Hippocampal formation (tissue), 2 donors: ENCODE data around the gene CACNB4.
"Not testable (repeated sequence)": the region's sequence is repeated elsewhere in the genome, so short reads cannot be mapped to it uniquely, and the experiment has no call there.

Experiments
- DNase-seq, 2 donors: peaks; one replicate each; lab custom pipeline; 2025; lab: John Stamatoyannopoulos, UW

The CACNB4 gene

DNA sequence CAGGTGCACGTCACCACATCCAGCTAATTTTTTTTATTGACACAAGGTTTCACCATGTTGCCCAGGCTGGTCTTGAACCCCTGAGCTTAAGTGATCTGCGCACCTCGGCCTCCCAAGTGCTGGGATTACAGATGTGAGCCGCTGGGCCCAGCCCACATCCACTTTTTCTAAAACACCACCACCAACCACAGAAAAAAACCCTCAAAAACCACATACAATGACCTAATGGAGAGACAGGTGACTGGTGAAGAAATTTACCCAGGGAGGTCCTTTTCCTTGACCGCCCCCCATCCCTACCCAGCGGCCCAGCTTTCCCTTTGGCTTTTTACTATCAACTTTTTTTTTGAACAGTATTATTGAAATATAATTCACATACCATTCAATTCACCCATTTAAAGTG, 47.9 kb downstream of the CACNB4 start:
- DNase-seq: no peak

DNA sequence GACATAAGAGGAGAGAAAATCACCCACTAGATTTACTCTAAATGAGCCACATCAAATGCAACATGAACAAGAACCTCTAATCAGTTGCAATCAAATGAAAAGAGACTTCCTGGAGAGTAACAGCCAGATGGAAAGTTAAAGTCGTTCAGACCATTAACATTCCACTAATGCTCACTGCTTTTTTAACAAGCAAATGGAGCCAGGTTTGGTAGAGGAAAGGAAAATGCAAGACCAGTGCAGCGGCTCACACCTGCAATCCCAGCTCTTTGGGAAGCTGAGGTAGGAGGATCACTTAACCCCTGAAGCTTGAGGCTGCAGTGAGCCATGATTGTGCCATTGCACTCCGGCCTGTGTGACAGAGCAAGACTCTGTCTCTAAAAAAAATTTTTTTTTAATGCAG, 48.5 kb downstream of the CACNB4 start:
- DNase-seq: no peak

DNA sequence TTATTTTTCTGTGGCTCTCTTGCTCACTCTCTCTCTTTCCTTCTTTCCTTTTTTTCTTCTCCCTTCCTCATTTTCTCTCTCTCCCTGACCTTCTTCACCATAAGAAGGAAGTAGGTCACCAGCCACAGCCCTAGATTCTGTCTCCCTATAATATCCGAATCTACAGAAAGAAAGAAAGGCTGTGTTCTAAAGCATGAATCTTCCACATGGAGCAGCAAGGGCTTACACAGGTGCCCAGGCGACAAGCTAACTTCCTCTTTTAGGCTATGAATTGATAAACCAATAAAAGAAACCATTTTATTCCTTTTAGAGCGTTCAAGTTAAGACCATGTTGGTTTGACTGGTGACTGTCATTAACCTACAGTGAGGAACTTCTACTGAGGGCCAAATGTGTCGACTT, 49.3 kb downstream of the CACNB4 start:
- no peak for DNase-seq

DNA sequence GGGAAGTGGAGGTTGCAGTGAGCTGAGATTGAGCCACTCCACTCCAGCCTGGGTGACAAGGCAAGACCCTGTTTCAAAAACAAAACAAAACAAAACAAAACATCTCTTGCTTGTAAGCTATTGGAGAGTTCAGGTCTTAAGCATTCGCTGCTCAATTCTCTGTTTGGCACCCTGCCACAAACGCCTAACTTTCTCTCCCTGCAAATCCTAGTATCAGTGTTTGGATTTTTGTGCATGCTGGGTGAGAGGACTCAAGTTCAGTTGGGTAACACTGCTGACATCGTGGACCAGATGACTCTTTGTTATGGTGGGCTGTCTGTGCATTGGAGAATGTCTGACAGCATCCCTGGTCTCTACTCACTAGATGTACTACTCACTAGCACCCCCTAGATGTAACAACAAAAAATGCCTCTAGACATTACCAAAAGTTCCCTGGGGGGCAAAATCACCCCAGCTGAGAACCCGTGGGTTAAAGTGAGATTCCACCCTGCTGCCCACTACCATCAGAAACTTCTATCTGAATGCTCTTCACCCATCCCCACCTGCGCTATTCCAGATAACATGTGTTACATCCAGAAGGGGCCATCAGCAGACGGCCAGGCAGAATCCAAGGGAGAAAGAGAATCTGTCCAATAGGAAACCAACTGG, 50.9 kb downstream of the CACNB4 start:
- no peak for DNase-seq

DNA sequence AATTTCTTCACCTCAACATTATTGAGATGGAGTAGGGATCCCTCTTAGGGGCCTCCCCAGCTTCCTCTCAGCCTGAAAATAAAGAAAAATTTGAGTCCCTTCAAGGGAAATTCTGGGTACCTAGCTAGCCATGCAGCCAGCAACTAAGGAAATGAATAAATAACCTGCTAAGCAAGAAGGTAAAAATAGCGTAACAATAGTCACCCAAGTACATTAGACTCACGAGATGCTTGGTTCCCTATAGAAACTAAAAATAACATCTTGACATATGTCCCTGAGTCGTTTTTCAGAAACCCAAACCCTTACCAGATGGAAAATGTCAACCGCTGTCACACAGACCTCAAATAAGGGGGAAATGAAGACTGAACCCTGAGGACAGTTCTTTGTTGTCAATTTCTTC, 51.9 kb downstream of the CACNB4 start:
- no peak for DNase-seq

DNA sequence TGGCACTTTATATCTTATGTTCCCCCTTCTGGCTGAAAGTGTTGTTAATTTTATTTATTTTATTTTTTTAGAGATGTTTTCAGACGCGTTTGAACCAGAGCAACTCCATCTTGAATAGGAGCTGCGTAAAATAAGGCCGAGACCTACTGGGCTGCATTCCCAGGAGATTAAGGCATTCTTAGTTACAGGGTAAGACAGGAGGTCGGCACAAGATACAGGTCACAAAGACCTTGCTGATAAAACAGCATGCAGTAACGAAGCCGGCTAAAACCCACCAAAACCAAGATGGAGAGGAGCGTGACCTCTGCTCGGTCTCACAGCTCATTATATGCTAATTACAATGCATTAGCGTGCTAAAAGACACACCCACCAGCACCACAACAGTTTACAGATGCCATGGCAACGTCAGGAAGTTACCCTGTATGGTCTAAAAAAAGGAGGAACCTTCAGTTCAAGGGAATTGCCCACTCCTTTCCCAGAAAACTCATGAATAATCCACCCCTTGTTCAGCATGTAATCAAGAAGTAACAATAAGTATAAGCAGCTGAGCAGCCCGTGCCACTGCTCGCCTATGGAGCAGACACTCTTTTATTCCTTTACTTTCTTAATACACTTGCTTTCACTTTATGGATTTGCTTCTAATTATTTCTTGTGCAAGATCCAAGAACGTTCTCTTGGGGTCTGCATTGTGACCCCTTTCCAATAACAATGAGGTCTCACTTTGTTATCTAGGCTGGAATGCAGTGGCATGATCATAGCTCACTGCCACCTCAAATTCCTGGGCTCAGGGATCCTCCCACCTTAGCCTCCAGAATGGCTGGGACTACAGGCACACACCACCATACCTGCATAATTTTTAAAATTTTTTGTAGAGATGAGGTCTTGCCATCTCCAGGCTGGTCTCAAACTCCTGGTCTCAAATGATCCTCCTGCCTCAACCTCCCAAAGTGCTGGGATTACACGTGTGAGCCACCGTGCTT, 55.9 kb downstream of the CACNB4 start:
- no peak for DNase-seq

DNA sequence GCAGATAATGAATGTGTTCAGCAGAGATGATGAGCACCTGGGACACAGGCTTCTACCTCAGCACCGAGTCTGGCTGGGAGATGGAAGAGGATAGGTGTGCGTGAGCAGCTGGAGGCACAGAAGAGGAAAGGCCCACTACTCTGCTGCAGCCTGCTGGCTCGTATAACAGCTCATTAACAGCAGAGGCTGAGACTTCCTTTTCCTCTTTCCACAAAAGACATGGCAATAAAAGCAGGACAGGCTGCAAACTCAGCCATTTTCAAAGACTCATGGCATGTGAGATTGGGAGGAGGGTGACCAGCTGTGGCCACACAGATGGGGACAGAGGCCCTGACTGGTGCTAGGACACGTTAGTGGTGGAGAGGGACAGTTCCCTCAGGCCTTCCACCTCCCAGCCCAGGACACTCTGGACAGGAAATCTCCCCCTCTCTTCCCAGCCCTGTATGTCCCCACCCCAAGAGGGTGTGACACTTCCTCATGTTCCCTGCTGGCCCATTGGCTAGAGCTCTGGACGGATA, 60.3 kb downstream of the CACNB4 start:
- DNase-seq: no peak

DNA sequence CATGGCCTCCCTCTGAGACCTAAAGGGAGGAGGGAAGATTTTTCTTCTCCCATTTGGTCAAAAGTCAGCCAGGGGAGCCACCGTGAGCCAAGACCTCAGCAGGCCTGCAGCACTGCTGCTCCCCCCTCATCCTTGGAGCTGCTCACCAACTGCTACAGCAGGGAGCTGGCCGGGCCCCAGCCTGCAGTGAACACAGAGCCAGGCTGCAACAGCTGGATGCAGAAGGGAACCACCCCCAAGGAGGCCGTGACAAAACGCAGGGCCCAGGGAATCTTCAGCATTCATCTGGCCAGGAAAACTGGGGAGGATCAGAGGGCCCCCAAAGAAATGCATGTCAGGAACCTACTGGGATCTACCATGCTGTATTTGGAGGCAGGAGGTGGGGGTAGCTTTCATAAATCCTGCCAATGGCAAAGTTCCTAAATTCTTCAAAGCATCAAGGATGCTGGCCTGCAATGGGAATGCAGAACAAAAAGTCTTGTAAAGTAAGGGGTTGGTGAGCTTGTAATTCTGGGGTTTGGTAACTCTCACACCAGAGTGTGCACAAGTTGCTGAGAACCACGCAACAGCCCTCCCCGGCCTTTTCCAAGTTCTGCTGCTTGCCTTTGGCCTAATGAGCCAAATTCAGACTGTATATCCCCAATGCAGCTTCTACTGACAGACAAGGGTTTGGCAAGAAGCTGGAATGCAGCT, 61.0 kb downstream of the CACNB4 start:
- no peak for DNase-seq

DNA sequence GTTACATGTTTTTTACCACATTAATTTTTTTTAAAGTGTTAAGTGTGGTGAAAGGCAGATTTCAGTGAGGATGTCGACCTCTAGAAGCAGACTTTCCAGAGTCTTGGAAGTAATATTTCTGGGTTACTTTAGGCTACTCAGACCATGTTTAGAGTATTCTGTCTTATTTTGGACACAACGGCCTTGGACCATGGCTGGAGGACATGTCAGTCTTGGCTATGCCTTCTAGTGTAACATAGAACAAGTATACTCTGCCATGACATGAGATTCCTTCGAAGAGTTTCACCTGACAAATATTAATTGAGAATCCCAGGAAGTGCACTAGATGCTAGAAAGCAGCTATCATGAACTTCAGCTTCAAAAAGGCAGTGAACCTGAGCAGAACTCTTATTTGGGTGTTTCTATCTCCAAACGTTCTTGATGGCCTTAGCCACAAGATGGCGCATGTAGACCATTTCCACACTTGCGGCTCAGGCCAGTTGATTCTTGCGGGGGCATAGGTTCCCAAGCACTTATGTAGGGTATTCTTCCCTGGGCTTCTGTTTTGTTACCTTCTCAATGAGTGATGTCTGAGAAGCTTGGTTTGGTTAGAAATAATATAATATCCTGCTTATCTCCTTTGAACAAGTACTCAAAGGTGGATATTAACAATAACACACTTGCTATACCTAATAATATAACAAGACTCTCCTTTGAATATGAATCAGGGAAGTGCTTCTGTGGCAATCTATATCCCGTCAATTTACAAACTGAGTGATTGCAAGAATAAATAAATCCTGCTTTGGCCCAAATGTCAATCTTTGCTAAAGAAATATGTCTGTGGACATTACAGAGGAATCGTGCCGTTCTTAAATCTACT, 62.0 kb downstream of the CACNB4 start:
- peak; percentile 48 to 70 for DNase-seq

DNA sequence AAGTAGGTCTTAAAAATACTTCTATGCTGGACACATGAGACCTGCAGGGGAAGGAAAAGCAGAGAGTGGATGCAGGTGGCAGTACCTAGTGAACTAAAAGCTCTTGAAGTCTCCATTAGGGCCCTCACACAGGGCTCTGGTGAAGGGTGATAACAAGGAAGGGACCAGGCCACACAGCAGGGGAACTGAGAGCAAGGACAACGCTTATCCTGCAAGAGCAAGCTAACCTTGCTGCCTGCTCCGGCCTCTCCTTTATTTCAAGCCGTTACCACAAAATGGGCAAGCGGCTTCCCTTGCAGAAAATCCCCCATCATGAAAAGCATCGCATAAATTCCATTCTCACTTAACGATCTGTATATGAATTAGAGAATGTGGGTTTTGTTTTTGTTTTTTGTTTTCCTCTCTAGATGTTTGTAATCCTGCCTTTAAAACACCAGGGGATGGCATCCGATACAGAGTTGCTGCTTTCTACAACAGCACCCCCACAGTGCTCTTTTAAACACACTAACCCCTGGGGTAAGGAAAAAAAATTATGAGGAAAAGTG, 64.5 kb downstream of the CACNB4 start:
- DNase-seq: no peak

DNA sequence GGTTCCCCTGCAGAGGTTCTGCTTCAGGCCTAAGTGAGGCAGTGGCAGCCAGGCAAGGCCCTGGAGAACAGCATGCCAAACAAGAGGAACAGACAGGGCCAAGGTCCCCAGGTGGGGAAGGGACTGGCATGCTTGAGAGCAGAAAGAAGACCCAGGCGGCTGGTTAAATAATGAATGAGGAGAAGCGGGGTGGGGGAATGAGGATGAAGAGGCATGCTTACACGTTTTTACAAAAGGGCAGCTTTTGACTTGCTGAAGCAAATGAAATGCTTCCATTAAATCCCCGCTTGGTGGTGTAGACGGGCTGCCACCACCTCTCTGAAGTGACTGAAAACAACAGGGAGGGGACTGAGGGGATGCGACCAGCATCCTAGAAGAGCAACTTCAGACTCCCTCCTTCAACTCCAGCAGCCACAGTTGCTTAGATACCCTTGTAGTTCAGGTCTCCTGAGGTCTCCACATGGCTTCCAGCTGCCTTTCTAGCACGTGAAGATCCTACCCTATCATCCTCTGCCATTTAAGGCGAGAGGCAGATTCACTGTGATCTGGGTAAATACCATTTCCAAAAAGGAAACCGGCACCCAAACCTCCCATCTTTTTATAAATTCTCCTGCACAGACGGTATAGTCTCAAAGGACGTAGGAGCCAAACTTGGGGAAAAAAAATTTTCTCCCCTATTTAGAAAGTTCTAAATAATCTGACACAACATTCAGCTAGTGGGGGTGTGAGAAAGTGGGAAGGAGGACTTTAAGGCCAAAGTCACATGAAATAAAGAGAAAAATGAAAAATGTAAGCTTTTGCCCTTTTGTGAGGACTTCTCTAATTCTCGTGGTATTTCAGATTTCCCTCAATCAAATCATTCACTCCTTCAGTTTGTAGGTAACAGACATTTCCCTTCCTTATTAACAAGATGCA, 65.6 kb downstream of the CACNB4 start:
- no peak for DNase-seq

DNA sequence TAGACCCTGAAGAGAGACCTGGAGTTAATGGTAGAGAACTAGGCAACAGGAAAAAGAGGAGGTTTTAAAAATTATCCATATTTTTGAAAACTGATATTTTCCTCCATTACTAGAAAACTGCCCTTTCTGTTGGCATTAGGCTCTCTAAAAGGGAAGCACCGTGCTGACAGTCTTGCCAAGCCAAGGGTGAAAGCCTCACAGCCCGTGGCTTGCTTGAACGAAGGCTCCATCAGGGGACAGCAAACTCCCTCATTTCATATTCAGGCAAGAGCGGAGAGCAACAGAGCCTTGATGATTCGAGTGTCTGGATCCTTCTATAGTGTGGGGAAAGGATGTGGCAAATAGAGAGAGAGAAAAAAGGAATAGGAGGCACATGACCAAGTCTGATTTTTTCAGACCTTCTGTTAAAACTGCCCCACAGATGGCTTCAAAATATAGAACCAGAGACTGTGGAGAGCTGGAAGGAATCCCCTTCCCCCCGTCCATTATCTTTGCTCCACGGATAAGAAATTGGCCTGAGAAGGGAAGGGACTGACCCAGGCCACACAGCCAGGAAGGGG, 67.0 kb downstream of the CACNB4 start:
- no peak for DNase-seq

DNA sequence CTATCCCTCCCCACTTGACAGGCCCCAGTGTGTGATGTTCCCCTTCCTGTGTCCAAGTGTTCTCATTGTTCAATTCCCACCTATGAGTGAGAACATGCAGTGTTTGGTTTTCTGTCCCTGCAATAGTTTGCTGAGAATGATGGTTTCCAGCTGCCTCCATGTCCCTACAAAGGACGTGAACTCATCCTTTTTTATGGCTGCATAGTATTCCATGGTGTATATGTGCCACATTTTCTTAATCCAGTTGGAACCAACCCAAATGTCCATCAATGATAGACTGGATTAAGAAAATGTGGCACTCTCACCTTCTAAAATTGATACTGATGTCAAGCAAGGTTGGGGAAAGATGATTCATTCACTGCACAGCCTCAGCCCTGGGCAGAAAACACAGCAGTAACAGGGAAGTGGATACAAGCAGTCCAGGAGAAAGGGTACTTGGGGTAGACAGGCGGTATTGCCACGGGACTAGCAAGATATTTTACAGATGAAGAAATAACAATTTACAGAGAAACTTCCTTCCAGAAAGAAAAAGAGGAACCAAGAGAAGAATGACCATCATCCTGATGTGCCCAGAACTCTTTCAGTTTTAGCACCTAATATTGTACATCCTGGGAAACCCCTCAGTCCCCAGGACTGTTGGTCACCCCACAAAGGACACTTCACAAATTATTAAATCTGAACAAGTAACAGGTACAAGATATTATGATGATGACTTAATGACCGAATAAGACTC, 68.1 kb downstream of the CACNB4 start:
- DNase-seq: not testable (repeated sequence)

DNA sequence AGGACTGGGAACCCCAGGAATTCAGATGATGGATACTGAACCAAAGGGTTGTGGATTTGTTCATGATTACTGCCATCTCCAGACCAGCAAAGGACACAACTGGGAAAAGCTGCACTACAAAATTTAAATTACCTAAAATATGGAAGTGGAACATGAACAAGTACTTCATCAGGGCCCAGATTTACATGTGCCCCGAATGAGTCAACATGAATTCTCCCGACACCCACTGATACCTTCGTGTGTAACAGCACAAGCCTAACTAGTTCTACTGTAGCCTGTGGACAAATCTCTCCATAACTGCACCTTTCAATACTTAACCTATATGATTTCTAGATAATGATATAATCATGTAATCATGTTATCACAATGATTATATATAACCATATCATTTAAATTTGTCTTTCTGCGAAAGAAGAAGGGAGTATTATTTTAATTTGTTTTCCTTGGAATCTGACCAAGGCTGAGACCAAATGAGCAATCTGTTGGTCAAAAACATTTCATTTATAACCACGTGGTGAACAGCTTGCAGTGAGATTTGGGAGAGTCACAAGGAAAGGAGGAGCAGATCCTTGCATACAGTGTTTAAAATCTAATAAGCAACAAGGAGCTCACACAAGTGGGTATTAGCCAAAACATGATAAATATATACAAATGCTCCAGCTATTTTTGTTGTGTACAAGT, 70.5 kb downstream of the CACNB4 start:
- DNase-seq: no peak

DNA sequence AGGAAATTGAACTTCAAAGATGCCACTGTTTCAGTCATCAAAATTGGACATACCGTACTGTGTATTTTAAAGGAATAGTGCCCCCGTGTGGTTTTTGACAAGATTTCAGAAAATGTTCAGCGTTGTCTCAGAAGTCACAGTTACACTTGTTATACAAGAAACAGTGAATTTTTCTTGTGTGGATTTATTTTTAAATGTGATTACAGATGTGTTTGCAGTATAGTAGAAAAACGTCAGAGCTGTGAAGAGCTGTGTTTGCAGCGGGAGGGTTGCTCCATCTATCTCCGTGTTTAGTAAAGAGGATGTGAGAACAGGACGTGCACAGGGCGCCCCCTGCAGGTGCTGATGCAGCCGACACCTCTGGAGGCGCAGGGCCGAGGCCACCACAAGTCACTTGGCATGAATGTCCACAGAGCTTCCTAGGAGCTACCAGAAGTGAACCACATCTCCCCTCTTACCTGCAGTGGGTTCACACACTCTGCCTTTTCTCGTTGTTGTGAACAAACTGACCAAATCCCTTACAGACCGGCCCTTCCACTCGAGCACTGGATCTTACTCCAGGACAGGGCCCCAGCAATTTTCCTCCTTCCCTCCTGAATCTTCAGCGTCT, 73.1 kb downstream of the CACNB4 start:
- peak; percentile 79 to 83 for DNase-seq

DNA sequence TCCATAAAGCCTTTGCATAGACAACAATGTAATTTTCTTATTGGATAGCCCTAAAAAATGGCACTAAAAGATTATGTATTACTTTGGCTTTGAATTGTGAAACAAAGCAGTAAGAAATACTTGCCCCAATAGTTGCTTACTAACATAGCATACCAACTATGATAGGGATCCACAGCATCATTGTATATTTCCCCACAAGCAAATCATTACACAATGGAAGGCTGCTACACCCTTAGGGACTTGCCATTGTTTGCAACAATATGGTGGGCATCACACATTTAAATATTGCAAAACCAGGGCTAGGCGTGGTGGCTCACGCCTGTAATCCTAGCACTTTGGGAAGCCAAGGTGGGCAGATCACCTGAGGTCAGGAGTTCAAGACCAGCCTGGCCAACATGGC, 74.4 kb downstream of the CACNB4 start:
- DNase-seq: no peak

DNA sequence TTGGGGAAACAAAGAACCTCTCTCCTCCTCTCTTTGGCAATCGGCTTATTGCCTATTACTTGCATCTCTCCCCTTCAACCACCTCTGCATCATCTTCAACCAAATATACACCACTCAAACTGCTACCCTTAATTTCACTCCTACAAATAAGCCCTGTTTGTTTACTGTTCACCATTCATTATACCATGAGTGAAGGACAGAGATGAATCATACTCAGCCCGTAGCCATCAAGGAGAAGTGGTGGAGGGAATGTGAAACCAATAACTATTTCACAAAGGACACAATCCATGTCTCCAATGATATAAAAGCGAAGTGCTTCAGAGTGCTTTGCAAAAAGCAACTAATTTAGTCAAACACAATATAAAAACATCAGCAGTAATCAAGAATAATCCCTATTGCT, 76.8 kb downstream of the CACNB4 start:
- DNase-seq: no peak

DNA sequence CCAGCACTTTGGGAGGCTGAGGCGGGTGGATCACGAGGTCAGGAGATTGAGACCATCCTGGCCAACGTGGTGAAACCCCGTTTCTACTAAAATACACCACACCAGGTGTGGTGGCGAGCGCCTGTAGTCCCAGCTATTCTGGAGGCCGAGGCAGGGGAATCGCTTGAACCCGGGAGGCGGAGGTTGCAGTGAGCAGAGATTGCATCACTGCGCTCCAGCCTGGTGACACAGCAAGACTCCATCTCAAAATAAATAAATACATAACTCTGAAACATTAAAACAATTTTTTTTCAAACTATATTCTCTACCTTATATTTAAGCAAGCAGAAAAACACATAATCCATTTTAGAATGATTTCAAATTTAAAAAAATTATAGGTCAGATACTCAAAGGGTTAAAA, 77.8 kb downstream of the CACNB4 start:
- DNase-seq: not testable (repeated sequence)
